Measurements from ENCODE around the gene ATOSA. TPM values are rescaled to one million over a fixed set of nuclear protein-coding genes. Genes with fewer than 3 reads are reported as not detected.

The ATOSA gene
- total and polyA plus RNA-seq, 11 donors, result 12.2 to 51.5 (median 29.8) TPM

DNA sequence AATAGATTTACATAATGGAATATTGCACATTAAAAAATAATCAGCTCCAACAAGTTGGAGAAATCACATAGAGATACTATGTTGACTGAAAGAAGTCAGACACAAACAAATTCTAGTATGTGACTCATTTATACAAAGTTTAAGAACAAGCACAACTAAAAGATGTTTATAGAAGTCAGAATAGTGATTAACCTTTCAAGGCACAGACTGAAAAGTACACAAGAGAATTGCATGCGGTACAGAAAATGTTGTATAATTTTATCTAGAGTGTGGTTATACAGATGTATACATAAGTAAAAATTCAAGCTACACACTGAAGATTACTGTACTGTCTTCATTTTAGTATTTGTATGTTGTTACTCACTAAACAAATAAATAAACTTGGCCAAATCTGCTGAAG, 19.3 kb upstream of the ATOSA start:
- no peak for ATAC-seq
- no peak for TF ChIP-seq POLR2A (IDR thresholded peaks at IDR 0.05)
- TF ChIP-seq, protein P1, sequence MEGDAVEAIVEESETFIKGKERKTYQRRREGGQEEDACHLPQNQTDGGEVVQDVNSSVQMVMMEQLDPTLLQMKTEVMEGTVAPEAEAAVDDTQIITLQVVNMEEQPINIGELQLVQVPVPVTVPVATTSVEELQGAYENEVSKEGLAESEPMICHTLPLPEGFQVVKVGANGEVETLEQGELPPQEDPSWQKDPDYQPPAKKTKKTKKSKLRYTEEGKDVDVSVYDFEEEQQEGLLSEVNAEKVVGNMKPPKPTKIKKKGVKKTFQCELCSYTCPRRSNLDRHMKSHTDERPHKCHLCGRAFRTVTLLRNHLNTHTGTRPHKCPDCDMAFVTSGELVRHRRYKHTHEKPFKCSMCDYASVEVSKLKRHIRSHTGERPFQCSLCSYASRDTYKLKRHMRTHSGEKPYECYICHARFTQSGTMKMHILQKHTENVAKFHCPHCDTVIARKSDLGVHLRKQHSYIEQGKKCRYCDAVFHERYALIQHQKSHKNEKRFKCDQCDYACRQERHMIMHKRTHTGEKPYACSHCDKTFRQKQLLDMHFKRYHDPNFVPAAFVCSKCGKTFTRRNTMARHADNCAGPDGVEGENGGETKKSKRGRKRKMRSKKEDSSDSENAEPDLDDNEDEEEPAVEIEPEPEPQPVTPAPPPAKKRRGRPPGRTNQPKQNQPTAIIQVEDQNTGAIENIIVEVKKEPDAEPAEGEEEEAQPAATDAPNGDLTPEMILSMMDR (IDR thresholded peaks at IDR 0.05), result no peak
- Histone ChIP-seq H3K9me3 (no peaks in the 10 kb centered on the region), H3K4me3 (no peak overlapping the region), H3K27me3 (no peaks in the 10 kb centered on the region), H3K27ac (no peak overlapping the region), H3K36me3 (no peaks in the 10 kb centered on the region), H3K4me1 (no peaks in the 10 kb centered on the region)
- WGBS, 4 donors, result 0 to 49% (median 26%) methylated on average over 1 of the region's 1 CpG
- intact Hi-C loops (cut with DNase I), result no loop called here
- no peak for DNase-seq

DNA sequence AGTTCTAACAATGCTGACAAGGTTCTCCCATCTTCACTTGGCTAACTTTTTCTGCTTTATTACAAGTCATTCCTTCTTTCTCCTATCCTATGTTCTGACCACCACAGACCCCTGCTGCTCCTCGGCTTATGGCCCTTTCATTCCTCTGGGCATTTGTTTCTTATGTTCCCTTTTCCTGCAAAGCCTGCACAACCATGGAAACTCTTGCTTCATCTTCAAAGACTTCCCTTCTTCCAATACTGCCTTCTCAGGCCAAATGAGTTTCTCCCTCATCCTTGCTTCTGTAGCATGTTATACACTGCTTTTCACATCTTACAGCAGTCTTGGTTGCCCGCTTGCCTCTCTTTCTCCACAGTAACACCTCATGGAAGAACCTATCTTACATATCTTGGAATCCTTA, 17.9 kb upstream of the ATOSA start:
- no peak for TF ChIP-seq POLR2A (IDR thresholded peaks at IDR 0.05)
- TF ChIP-seq, protein P1 (IDR thresholded peaks at IDR 0.05), result no peak
- no peak for ATAC-seq
- no peaks in the 10 kb centered on the region for H3K9me3 ChIP-seq
- intact Hi-C loops (cut with DNase I), result no loop called here
- no peak for DNase-seq
- WGBS, 4 donors, result 83 to 90% (median 84%) methylated on average over 2 of the region's 2 CpGs
- no peaks in the 10 kb centered on the region for H3K4me1 ChIP-seq
- no peak overlapping the region for H3K4me3 ChIP-seq
- no peak overlapping the region for H3K27ac ChIP-seq
- no peaks in the 10 kb centered on the region for H3K36me3 ChIP-seq
- H3K27me3 ChIP-seq, result no peaks in the 10 kb centered on the region

DNA sequence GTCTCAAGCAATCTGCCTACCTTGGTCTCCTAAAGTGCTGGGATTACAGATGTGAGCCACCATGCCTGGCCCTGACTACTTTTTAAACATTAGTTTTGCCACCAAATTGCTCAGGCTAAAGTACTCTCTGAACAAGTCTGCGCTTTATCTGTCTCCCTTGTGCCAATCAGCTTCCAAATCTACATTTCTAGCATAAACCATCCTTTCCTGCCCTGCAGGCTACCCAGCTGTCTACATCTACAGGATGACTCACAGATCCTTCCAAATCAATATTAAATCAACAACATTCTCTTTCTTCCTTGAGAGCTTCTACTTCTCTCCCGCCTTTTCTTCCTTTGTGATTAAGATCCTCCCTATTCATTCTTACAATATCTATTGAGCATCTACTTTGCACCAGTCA, 16.0 kb upstream of the ATOSA start:
- intact Hi-C loops (cut with DNase I), result no loop called here
- 86 to 96% (median 92%) methylated on average over 2 of the region's 2 CpGs for whole genome bisulfite sequencing, 4 donors
- Histone ChIP-seq H3K36me3 (no peaks in the 10 kb centered on the region), H3K9me3 (no peaks in the 10 kb centered on the region), H3K27ac (no peak overlapping the region), H3K4me1 (no peaks in the 10 kb centered on the region), H3K4me3 (no peak overlapping the region), H3K27me3 (no peaks in the 10 kb centered on the region)
- TF ChIP-seq POLR2A (IDR thresholded peaks at IDR 0.05), result no peak
- TF ChIP-seq, protein P1 (IDR thresholded peaks at IDR 0.05), result no peak
- ATAC-seq (no peak), DNase-seq (no peak)

DNA sequence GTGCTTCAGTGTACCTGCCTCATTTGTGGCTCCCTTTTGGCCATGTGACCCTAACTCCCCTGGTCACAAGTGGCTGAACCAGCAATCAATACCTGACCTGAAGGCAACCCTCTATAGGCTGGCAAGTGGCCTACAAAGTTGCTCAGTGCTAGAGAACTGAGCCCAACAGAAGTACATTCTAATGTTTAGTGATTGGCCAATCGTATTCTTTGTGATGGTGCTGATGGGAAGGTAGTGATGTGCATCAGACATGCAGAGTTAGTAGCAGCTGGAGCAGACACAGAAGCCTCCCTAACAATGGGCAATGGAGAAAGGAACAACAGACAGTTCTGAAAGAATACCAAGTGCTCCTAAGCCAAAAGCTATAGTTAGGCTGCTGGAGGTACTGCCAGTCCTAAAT, 10.4 kb upstream of the ATOSA start:
- Histone ChIP-seq H3K4me3 (no peak overlapping the region), H3K4me1 (no peaks in the 10 kb centered on the region), H3K27ac (no peak overlapping the region), H3K27me3 (no peaks in the 10 kb centered on the region), H3K9me3 (no peaks in the 10 kb centered on the region), H3K36me3 (no peaks in the 10 kb centered on the region)
- ATAC-seq (no peak), DNase-seq (no peak)
- no peak for TF ChIP-seq POLR2A (IDR thresholded peaks at IDR 0.05)
- TF ChIP-seq, protein P1 (IDR thresholded peaks at IDR 0.05), result no peak
- WGBS, 4 donors, result 72 to 79% (median 74%) methylated on average over 1 of the region's 1 CpG
- intact Hi-C loops (cut with DNase I), result loop anchor here in 1 of 10 donors (10.0 kb wide), 1 partner anchor 45 kb away; no protein-coding TSS in a partner anchor

All from heart left ventricle (tissue), 16 donors.